Keratinocyte (primary cell): ENCODE results near the gene CA5B.
"Not testable (repeated sequence)": the region's sequence is repeated elsewhere in the genome, so short reads cannot be mapped to it uniquely, and the experiment has no call there.

ENCODE experiments used
- EZH2 ChIP-seq: IDR thresholded peaks from one replicate; pipeline ENCODE4 v1.6.1; 2012; ENCODE audit warnings: inconsistent platforms, mild to moderate bottlenecking, low read length, moderate library complexity
- TF ChIP-seq, protein P1 (sequence below), 3 experiments: IDR thresholded peaks in 1 of 3; conservative IDR thresholded peaks in 1 of 3; optimal IDR thresholded peaks in 1 of 3; 2 replicates in 2 of 3; 3 replicates in 1 of 3; pipeline versions ENCODE3 to v1.5.1; 2011; ENCODE audit warnings: low read length in 3 of 3, mild to moderate bottlenecking in 3 of 3, moderate library complexity in 2 of 3, control low read depth in 1 of 3, inconsistent platforms in 1 of 3; ENCODE audit not compliant: insufficient read depth in 2 of 3; ENCODE audit errors: extremely low read depth in 1 of 3

DNA sequence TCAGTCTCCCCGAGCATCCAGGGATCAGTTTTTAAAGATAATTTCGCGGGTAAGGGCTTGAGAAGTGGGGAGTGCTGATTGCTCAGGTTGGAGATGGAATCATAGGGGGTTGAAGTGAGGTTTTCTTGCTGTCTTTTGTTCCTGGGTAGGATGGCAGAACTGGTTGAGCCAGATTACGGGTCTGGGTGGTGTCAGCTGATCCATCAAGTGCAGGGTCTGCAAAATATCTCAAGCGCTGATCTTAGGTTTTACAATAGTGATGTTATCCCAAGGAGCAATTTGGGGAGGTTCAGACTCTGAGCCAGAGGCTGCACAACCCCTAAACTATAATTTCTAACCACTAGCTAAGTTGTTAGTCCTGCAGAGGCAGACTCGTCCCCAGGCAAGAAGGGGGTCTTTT is 8.6 kb downstream of the CA5B start:
- TF ChIP-seq, protein P1, sequence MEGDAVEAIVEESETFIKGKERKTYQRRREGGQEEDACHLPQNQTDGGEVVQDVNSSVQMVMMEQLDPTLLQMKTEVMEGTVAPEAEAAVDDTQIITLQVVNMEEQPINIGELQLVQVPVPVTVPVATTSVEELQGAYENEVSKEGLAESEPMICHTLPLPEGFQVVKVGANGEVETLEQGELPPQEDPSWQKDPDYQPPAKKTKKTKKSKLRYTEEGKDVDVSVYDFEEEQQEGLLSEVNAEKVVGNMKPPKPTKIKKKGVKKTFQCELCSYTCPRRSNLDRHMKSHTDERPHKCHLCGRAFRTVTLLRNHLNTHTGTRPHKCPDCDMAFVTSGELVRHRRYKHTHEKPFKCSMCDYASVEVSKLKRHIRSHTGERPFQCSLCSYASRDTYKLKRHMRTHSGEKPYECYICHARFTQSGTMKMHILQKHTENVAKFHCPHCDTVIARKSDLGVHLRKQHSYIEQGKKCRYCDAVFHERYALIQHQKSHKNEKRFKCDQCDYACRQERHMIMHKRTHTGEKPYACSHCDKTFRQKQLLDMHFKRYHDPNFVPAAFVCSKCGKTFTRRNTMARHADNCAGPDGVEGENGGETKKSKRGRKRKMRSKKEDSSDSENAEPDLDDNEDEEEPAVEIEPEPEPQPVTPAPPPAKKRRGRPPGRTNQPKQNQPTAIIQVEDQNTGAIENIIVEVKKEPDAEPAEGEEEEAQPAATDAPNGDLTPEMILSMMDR (optimal IDR thresholded peaks at IDR 0.05 in 1 of 3, IDR thresholded peaks at IDR 0.05 in 1 of 3, conservative IDR thresholded peaks at IDR 0.05 in 1 of 3; ENCODE audit: extremely low read depth in 1 of 3, insufficient read depth in 2 of 3, low read length in 3 of 3): not testable (repeated sequence)
- not testable (repeated sequence) for TF ChIP-seq EZH2
